Measurements from ENCODE around the gene MARK4. TPM values are rescaled to one million over a fixed set of nuclear protein-coding genes. Genes with fewer than 3 reads are reported as not detected.

Gene MARK4
- total RNA-seq, 1 experiment from 2014 or later, result 37.7 TPM

GRCh38 chr19:45234089-45234869 lies 16.8 kb upstream of the MARK4 start:
- Histone ChIP-seq H4K20me1 (ENCODE audit: insufficient read depth) (no peaks in the 10 kb centered on the region), H3K27me3 (ENCODE audit: insufficient read depth, low read length) (no peaks in the 10 kb centered on the region), H3K9me2 (ENCODE audit: insufficient read depth) (no peaks in the 10 kb centered on the region), H2AFZ (ENCODE audit: low read depth, low read length, poor library complexity, severe bottlenecking) (no peak overlapping the region), H3K4me2 (ENCODE audit: low read length) (no peak overlapping the region), H3K4me1 (ENCODE audit: control insufficient read depth in 1 of 2, insufficient read depth in 2 of 2, low read length in 2 of 2) (peaks cover 0 to 5% of the 10 kb centered on the region in 2 experiments; a peak in 1 of 4 replicates), H3K36me3 (ENCODE audit: control insufficient read depth in 1 of 2, insufficient read depth in 2 of 2, low read length in 2 of 2) (no peaks in the 10 kb centered on the region), H3K9me3 (ENCODE audit: control insufficient read depth in 1 of 2, insufficient read depth in 1 of 2, low read depth in 1 of 2, low read length in 2 of 2) (no peaks in the 10 kb centered on the region), H3K4me3 (replicated peaks in 1 of 2; ENCODE audit: low read depth in 1 of 2, low read length in 2 of 2) (no peak overlapping the region), H3K79me2 (ENCODE audit: insufficient read depth, low read length) (no peaks in the 10 kb centered on the region), H3K27ac (ENCODE audit: low read depth, low read length) (no peak overlapping the region), H3K9ac (ENCODE audit: low read length) (no peak overlapping the region)
- TF ChIP-seq MAX (IDR thresholded peaks at IDR 0.05), result no peak
- intact Hi-C loops (cut with micrococcal nuclease), result no loop called here
- BruUV-seq (replicated peaks), result no TSS peak
- RAD21 ChIA-PET (ENCODE audit: low non-redundant PET in 1 of 2, low total read pairs in 2 of 2, uncharacterized antibody in 2 of 2, unreplicated experiment in 2 of 2), result no interaction called here
- POLR2A ChIA-PET, result no interaction called here
- DNase-seq (ENCODE audit: low read depth, low spot score) (no peak), ATAC-seq (no peak)
- CTCF ChIA-PET, result no interaction called here

GRCh38 chr19:45235485-45235884 lies 15.6 kb upstream of the MARK4 start:
- no peak overlapping the region for H3K4me3 ChIP-seq (replicated peaks in 1 of 2; ENCODE audit: low read depth in 1 of 2, low read length in 2 of 2)
- no peak overlapping the region for H3K4me2 ChIP-seq (ENCODE audit: low read length)
- H3K79me2 ChIP-seq (ENCODE audit: insufficient read depth, low read length), result no peaks in the 10 kb centered on the region
- CTCF ChIA-PET, result no interaction called here
- H3K27ac ChIP-seq (ENCODE audit: low read depth, low read length), result no peak overlapping the region
- no peaks in the 10 kb centered on the region for H3K9me2 ChIP-seq (ENCODE audit: insufficient read depth)
- intact Hi-C loops (cut with micrococcal nuclease), result no loop called here
- H4K20me1 ChIP-seq (ENCODE audit: insufficient read depth), result no peaks in the 10 kb centered on the region
- POLR2A ChIA-PET, result no interaction called here
- H3K36me3 ChIP-seq (ENCODE audit: control insufficient read depth in 1 of 2, insufficient read depth in 2 of 2, low read length in 2 of 2), result no peaks in the 10 kb centered on the region
- no peaks in the 10 kb centered on the region for H3K27me3 ChIP-seq (ENCODE audit: insufficient read depth, low read length)
- no peak overlapping the region for H2AFZ ChIP-seq (ENCODE audit: low read depth, low read length, poor library complexity, severe bottlenecking)
- RAD21 ChIA-PET (ENCODE audit: low non-redundant PET in 1 of 2, low total read pairs in 2 of 2, uncharacterized antibody in 2 of 2, unreplicated experiment in 2 of 2), result no interaction called here
- BruUV-seq (replicated peaks), result no TSS peak
- peaks cover 0 to 5% of the 10 kb centered on the region in 2 experiments; a peak in 1 of 4 replicates for H3K4me1 ChIP-seq (ENCODE audit: control insufficient read depth in 1 of 2, insufficient read depth in 2 of 2, low read length in 2 of 2)
- ATAC-seq, result no peak
- no peak for DNase-seq (ENCODE audit: low read depth, low spot score)
- no peak overlapping the region for H3K9ac ChIP-seq (ENCODE audit: low read length)
- no peaks in the 10 kb centered on the region for H3K9me3 ChIP-seq (ENCODE audit: control insufficient read depth in 1 of 2, insufficient read depth in 1 of 2, low read depth in 1 of 2, low read length in 2 of 2)
- no peak for TF ChIP-seq JUND (IDR thresholded peaks at IDR 0.05)
- TF ChIP-seq ZFX (IDR thresholded peaks at IDR 0.05), result no peak
- no peak for TF ChIP-seq CBX3 (IDR thresholded peaks at IDR 0.05; ENCODE audit: low read depth)
- no peak for TF ChIP-seq REST (IDR thresholded peaks at IDR 0.05; ENCODE audit: low read depth)
- TF ChIP-seq RAD21 (IDR thresholded peaks at IDR 0.05; ENCODE audit: low read depth), result no peak
- no peak for TF ChIP-seq ZBTB33 (IDR thresholded peaks at IDR 0.05; ENCODE audit: extremely low read depth, insufficient replicate concordance, low read length)
- TF ChIP-seq CEBPB (IDR thresholded peaks at IDR 0.05; ENCODE audit: low read depth), result no peak
- TF ChIP-seq CTCF (IDR thresholded peaks at IDR 0.05 in 2 of 3, conservative IDR thresholded peaks at IDR 0.05 in 1 of 3; ENCODE audit: borderline replicate concordance in 1 of 3, insufficient read depth in 1 of 3, low read depth in 2 of 3, low read length in 2 of 3), result no peak
- TF ChIP-seq POLR2AphosphoS5 (IDR thresholded peaks at IDR 0.05; ENCODE audit: low read depth, low read length), result no peak
- TF ChIP-seq EGR1 (IDR thresholded peaks at IDR 0.05; ENCODE audit: low read depth), result no peak
- TF ChIP-seq TCF7L2 (IDR thresholded peaks at IDR 0.05; ENCODE audit: borderline replicate concordance, extremely low read depth, insufficient read depth, insufficient read length), result no peak
